ENCODE results near the gene PYCARD. TPM values are rescaled to one million over a fixed set of nuclear protein-coding genes. Genes with fewer than 3 reads are reported as not detected.

Gene PYCARD
- polyA plus RNA-seq, 1 donor (not counting 4 experiments of a cell fraction or from before 2014, with no cell fraction given) = 58.1 TPM

DNA sequence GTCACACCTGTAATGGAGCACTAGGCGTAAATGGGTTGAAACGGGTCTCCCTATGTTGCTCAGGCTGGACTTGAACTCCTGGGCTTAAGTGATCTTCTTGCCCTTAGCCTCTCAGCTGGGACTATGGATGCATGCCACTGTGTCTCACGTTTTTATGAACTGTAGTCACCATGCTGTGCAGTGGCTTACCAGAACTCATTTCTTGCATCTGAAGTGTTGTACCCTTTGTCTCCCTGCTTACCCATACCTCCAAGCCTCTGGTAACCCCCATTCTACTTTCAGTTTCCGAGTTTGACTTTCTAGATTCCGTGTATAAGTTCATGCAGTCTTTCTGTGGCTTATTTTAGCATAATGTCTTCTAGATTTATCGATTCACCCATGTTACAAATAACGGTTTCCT lies 7.7 kb downstream of the PYCARD start:
- dilution Hi-C loops (cut with MboI; ENCODE audit: extremely low pct_ligation_motif_present, low sequenced_read_pairs) = no loop called here
- Histone ChIP-seq H4K20me1 (ENCODE audit: control insufficient read depth, extremely low read depth, insufficient read depth, low read length) (peaks cover 26% of the 10 kb centered on the region), H3K9ac (ENCODE audit: control insufficient read depth, extremely low read depth, insufficient read depth, low read length) (no peak overlapping the region), H3K9me3 (ENCODE audit: control insufficient read depth, low read depth, low read length) (no peaks in the 10 kb centered on the region), H3K27me3 (ENCODE audit: control insufficient read depth, extremely low read depth, insufficient read depth, low read length) (no peaks in the 10 kb centered on the region), H3K4me1 (ENCODE audit: control insufficient read depth, extremely low read depth, insufficient read depth, low read length) (no peaks in the 10 kb centered on the region), H3K36me3 (ENCODE audit: control insufficient read depth in 2 of 2, extremely low read depth in 1 of 2, insufficient read depth in 2 of 2, low read length in 2 of 2) (peaks cover 33 to 62% of the 10 kb centered on the region in 2 experiments), H3K4me3 (ENCODE audit: control insufficient read depth in 2 of 3, extremely low read depth in 1 of 3, insufficient read depth in 2 of 3, low read depth in 1 of 3, low read length in 3 of 3) (no peak overlapping the region), H2AFZ (ENCODE audit: control insufficient read depth, low read length) (no peak overlapping the region), H3K27ac (ENCODE audit: control insufficient read depth, insufficient read depth, low read length) (no peak overlapping the region), H3K79me2 (ENCODE audit: control insufficient read depth, insufficient read depth, low read length) (peaks cover 6% of the 10 kb centered on the region), H3K9me1 (ENCODE audit: control insufficient read depth, extremely low read depth, insufficient read depth, low read length) (no peaks in the 10 kb centered on the region), H3K4me2 (ENCODE audit: control insufficient read depth, extremely low read depth, insufficient read depth, low read depth, low read length) (no peak overlapping the region)
- DNase-seq (ENCODE audit: low read depth, low spot score) = no peak
- FAIRE-seq = no peak
- TF ChIP-seq, protein P1, sequence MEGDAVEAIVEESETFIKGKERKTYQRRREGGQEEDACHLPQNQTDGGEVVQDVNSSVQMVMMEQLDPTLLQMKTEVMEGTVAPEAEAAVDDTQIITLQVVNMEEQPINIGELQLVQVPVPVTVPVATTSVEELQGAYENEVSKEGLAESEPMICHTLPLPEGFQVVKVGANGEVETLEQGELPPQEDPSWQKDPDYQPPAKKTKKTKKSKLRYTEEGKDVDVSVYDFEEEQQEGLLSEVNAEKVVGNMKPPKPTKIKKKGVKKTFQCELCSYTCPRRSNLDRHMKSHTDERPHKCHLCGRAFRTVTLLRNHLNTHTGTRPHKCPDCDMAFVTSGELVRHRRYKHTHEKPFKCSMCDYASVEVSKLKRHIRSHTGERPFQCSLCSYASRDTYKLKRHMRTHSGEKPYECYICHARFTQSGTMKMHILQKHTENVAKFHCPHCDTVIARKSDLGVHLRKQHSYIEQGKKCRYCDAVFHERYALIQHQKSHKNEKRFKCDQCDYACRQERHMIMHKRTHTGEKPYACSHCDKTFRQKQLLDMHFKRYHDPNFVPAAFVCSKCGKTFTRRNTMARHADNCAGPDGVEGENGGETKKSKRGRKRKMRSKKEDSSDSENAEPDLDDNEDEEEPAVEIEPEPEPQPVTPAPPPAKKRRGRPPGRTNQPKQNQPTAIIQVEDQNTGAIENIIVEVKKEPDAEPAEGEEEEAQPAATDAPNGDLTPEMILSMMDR (optimal IDR thresholded peaks at IDR 0.05 in 1 of 3, IDR thresholded peaks at IDR 0.05 in 1 of 3, conservative IDR thresholded peaks at IDR 0.05 in 1 of 3; ENCODE audit: extremely low read depth in 1 of 3, insufficient read depth in 2 of 3, low read length in 3 of 3) = no peak
- TF ChIP-seq EZH2 (IDR thresholded peaks at IDR 0.05; ENCODE audit: low read length) = no peak

DNA sequence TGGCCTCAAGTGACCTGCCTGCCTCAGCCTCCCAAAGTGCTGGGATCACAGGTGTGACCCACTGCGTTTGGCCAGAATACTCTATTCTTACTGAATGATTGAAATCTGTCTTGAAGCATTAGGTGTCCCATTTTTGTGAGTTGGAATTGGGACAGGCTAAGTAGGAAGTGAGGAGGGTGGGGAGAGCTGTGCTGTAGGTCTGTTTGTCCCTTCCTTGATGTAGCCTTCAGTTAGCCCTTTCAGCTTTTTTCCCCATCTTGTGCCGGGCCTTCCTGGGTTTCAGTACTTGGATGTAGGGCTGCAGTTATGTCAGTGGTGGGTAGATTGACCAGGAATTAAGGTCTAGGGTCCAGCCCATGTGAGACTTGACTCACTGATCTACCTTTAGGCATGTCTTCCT lies 8.7 kb downstream of the PYCARD start:
- dilution Hi-C loops (cut with MboI; ENCODE audit: extremely low pct_ligation_motif_present, low sequenced_read_pairs) = no loop called here
- Histone ChIP-seq H3K79me2 (ENCODE audit: control insufficient read depth, insufficient read depth, low read length) (peaks cover 8% of the 10 kb centered on the region), H4K20me1 (ENCODE audit: control insufficient read depth, extremely low read depth, insufficient read depth, low read length) (peaks cover 26% of the 10 kb centered on the region), H3K9me3 (ENCODE audit: control insufficient read depth, low read depth, low read length) (no peaks in the 10 kb centered on the region), H3K36me3 (ENCODE audit: control insufficient read depth in 2 of 2, extremely low read depth in 1 of 2, insufficient read depth in 2 of 2, low read length in 2 of 2) (peaks cover 40 to 71% of the 10 kb centered on the region in 2 experiments), H3K27ac (ENCODE audit: control insufficient read depth, insufficient read depth, low read length) (no peak overlapping the region), H3K4me2 (ENCODE audit: control insufficient read depth, extremely low read depth, insufficient read depth, low read depth, low read length) (no peak overlapping the region), H3K4me3 (ENCODE audit: control insufficient read depth in 2 of 3, extremely low read depth in 1 of 3, insufficient read depth in 2 of 3, low read depth in 1 of 3, low read length in 3 of 3) (no peak overlapping the region), H3K9me1 (ENCODE audit: control insufficient read depth, extremely low read depth, insufficient read depth, low read length) (no peaks in the 10 kb centered on the region), H3K9ac (ENCODE audit: control insufficient read depth, extremely low read depth, insufficient read depth, low read length) (no peak overlapping the region), H2AFZ (ENCODE audit: control insufficient read depth, low read length) (no peak overlapping the region), H3K4me1 (ENCODE audit: control insufficient read depth, extremely low read depth, insufficient read depth, low read length) (no peaks in the 10 kb centered on the region), H3K27me3 (ENCODE audit: control insufficient read depth, extremely low read depth, insufficient read depth, low read length) (no peaks in the 10 kb centered on the region)
- DNase-seq (ENCODE audit: low read depth, low spot score) (no peak), FAIRE-seq (no peak)
- no peak for TF ChIP-seq EZH2 (IDR thresholded peaks at IDR 0.05; ENCODE audit: low read length)
- TF ChIP-seq, protein P1 (optimal IDR thresholded peaks at IDR 0.05 in 1 of 3, IDR thresholded peaks at IDR 0.05 in 1 of 3, conservative IDR thresholded peaks at IDR 0.05 in 1 of 3; ENCODE audit: extremely low read depth in 1 of 3, insufficient read depth in 2 of 3, low read length in 3 of 3) = no peak

Data from keratinocyte (primary cell).